ENCODE data around the gene CDH13. TPM values are rescaled to one million over a fixed set of nuclear protein-coding genes. Genes with fewer than 3 reads are reported as not detected.

Gene CDH13
- total and polyA plus RNA-seq, 9 donors = 1.9 to 34.2 (median 4.8) TPM

- H3K36me3 ChIP-seq = no peaks in the 10 kb centered on the region
- 41 to 57% (median 47%) methylated on average over 5 of the region's 5 CpGs for WGBS, 3 donors
- H3K27me3 ChIP-seq = no peaks in the 10 kb centered on the region
- TF ChIP-seq, protein P1, sequence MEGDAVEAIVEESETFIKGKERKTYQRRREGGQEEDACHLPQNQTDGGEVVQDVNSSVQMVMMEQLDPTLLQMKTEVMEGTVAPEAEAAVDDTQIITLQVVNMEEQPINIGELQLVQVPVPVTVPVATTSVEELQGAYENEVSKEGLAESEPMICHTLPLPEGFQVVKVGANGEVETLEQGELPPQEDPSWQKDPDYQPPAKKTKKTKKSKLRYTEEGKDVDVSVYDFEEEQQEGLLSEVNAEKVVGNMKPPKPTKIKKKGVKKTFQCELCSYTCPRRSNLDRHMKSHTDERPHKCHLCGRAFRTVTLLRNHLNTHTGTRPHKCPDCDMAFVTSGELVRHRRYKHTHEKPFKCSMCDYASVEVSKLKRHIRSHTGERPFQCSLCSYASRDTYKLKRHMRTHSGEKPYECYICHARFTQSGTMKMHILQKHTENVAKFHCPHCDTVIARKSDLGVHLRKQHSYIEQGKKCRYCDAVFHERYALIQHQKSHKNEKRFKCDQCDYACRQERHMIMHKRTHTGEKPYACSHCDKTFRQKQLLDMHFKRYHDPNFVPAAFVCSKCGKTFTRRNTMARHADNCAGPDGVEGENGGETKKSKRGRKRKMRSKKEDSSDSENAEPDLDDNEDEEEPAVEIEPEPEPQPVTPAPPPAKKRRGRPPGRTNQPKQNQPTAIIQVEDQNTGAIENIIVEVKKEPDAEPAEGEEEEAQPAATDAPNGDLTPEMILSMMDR (IDR thresholded peaks at IDR 0.05) = no peak
- TF ChIP-seq POLR2A (IDR thresholded peaks at IDR 0.05) (no peak), EP300 (IDR thresholded peaks at IDR 0.05) (no peak)
- no peaks in the 10 kb centered on the region for H3K9me3 ChIP-seq
- intact Hi-C loops (cut with DNase I) = no loop called here
- DNase-seq = no peak
- H3K4me1 ChIP-seq (ENCODE audit: insufficient read depth) = no peaks in the 10 kb centered on the region
- no peak overlapping the region for H3K4me3 ChIP-seq
- no peak overlapping the region for H3K27ac ChIP-seq
These were observed 256.4 kb downstream of the CDH13 start for GRCh38 chr16:82882982-82883835.

DNA sequence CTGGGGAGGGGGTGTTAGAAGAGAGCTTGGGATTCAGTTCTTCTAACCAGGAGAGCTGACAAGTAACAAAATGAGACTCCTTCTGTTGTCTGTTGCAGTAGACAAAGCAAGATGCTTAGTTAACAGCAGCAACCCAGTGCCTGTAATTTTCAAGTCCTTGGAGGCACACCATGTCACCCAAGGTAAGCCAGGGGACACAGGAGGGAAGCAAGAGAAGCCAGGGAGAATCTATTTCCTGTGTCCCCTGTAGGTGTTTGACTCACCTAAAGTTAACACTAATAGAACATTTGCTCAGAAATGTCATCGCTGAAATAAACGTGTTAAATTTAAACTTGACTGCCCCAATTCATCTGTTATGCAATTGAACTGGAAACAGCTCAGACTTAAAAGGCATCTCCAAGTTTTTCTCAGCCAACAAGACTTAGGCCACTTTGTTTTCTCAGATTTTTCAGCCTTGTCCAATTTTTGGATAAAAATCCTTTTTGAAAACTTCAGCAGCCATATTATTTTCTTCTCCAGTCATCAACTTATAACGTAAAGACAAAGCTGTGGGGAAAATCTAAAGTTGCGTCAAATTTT, 257.6 kb downstream of the CDH13 start:
- Histone ChIP-seq H3K27ac (no peak overlapping the region), H3K4me1 (ENCODE audit: insufficient read depth) (no peaks in the 10 kb centered on the region), H3K9me3 (no peaks in the 10 kb centered on the region), H3K27me3 (no peaks in the 10 kb centered on the region), H3K4me3 (no peak overlapping the region), H3K36me3 (no peaks in the 10 kb centered on the region)
- TF ChIP-seq EP300 (IDR thresholded peaks at IDR 0.05) (no peak), POLR2A (IDR thresholded peaks at IDR 0.05) (no peak)
- TF ChIP-seq, protein P1 (IDR thresholded peaks at IDR 0.05) = no peak
- intact Hi-C loops (cut with DNase I) = no loop called here
- 83 to 90% (median 87%) methylated on average over 4 of the region's 4 CpGs for WGBS, 3 donors
- DNase-seq = no peak

DNA sequence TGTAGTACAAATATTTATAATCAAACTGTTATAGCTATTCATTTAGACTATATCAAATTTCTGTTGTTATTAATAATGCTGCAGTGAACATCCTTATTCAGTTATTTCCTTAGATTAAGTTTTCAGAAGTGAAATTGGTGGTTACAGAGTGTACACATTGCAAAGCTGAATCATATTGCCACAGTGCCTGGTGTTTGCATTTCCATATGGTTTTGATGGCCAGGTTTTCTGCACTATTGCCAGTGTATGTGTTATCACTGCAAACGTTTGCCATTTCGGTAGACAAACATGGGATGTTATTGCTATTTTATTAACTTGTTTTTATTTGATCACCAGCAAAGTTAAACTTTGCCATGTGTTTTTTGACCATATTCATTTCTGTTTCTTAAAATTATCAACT, 259.4 kb downstream of the CDH13 start:
- H3K4me1 ChIP-seq (ENCODE audit: insufficient read depth) = no peaks in the 10 kb centered on the region
- WGBS, 3 donors = 25 to 40% (median 38%) methylated on average over 2 of the region's 2 CpGs

GRCh38 chr16:82888591-82889001, 261.8 kb downstream of the CDH13 start:
- Histone ChIP-seq H3K9me3 (no peaks in the 10 kb centered on the region), H3K4me3 (no peak overlapping the region), H3K27ac (no peak overlapping the region), H3K4me1 (ENCODE audit: insufficient read depth) (no peaks in the 10 kb centered on the region), H3K36me3 (no peaks in the 10 kb centered on the region), H3K27me3 (no peaks in the 10 kb centered on the region)
- intact Hi-C loops (cut with DNase I) = no loop called here
- 1 to 14% (median 4%) methylated on average over 4 of the region's 4 CpGs for WGBS, 3 donors
- TF ChIP-seq POLR2A (IDR thresholded peaks at IDR 0.05) (no peak), EP300 (IDR thresholded peaks at IDR 0.05) (no peak)
- TF ChIP-seq, protein P1 (IDR thresholded peaks at IDR 0.05) = no peak
- no peak for DNase-seq

More for the DNA sequence above, 259.4 kb downstream of the CDH13 start:
- H3K9me3 ChIP-seq = no peaks in the 10 kb centered on the region
- no peaks in the 10 kb centered on the region for H3K36me3 ChIP-seq
- intact Hi-C loops (cut with DNase I) = no loop called here
- H3K4me3 ChIP-seq = no peak overlapping the region
- H3K27me3 ChIP-seq = no peaks in the 10 kb centered on the region
- DNase-seq = no peak
- TF ChIP-seq EP300 (IDR thresholded peaks at IDR 0.05) (no peak), POLR2A (IDR thresholded peaks at IDR 0.05) (no peak)
- TF ChIP-seq, protein P1 (IDR thresholded peaks at IDR 0.05) = no peak
- no peak overlapping the region for H3K27ac ChIP-seq
